Stimulated activated CD4-positive, alpha-beta T cell treated with anti-CD3 and anti-CD28 coated beads, TNF-alpha, amount 100 ng/mL, for 48 hours (primary cell): ENCODE measurements around the gene NSG1.
"Not testable (repeated sequence)": the region's sequence is repeated elsewhere in the genome, so short reads cannot be mapped to it uniquely, and the experiment has no call there.

Experiments used
- DNase-seq, 3 donors: peaks; one replicate each; pipeline ENCODE4 v3.0.0-alpha.2; 2020; ENCODE audit warnings: low read depth in 3 of 3

NSG1 gene

GRCh38 chr4:4416981-4417380 lies 30.1 kb downstream of the NSG1 start:
- DNase-seq = no peak

- DNase-seq = no peak
Measured at GRCh38 chr4:4417886-4418285, 31.0 kb downstream of the NSG1 start.

GRCh38 chr4:4418676-4419390 lies 31.9 kb downstream of the NSG1 start:
- no peak for DNase-seq

GRCh38 chr4:4419896-4420295 lies 33.0 kb downstream of the NSG1 start:
- DNase-seq = no peak

GRCh38 chr4:4420421-4420820 lies 33.5 kb downstream of the NSG1 start:
- DNase-seq = no peak

GRCh38 chr4:4421356-4421755 lies 34.5 kb downstream of the NSG1 start:
- DNase-seq = no peak

GRCh38 chr4:4422117-4422516 lies 35.2 kb downstream of the NSG1 start:
- not testable (repeated sequence) for DNase-seq

- no peak for DNase-seq
Measured at GRCh38 chr4:4422856-4423499, 36.1 kb downstream of the NSG1 start.

GRCh38 chr4:4423706-4424498 lies 37.0 kb downstream of the NSG1 start:
- DNase-seq = no peak

- DNase-seq = no peak
Measured at GRCh38 chr4:4424499-4425115, 37.7 kb downstream of the NSG1 start.

- DNase-seq = no peak
Measured at GRCh38 chr4:4425119-4425690, 38.3 kb downstream of the NSG1 start.

- DNase-seq = no peak
Measured at GRCh38 chr4:4425696-4426095, 38.8 kb downstream of the NSG1 start.

GRCh38 chr4:4426511-4427120 lies 39.7 kb downstream of the NSG1 start:
- DNase-seq = no peak

GRCh38 chr4:4427121-4427870 lies 40.4 kb downstream of the NSG1 start:
- DNase-seq = no peak

- DNase-seq = no peak
Measured at GRCh38 chr4:4427886-4428285, 41.0 kb downstream of the NSG1 start.

GRCh38 chr4:4428966-4429875 lies 42.3 kb downstream of the NSG1 start:
- DNase-seq = no peak

GRCh38 chr4:4430492-4431195 lies 43.7 kb downstream of the NSG1 start:
- peak; percentile 22 to 41 (median 31) for DNase-seq

GRCh38 chr4:4432341-4433125 lies 45.6 kb downstream of the NSG1 start:
- no peak for DNase-seq
